ENCODE data around the gene MYH9.
"Not testable (repeated sequence)": the region's sequence is repeated elsewhere in the genome, so short reads cannot be mapped to it uniquely, and the experiment has no call there.

The MYH9 gene

GRCh38 chr22:36289948-36290371 is 97.8 kb downstream of the MYH9 start:
- DNase-seq = not testable (repeated sequence)

- no peak for DNase-seq
Measured at GRCh38 chr22:36289406-36289870, 98.3 kb downstream of the MYH9 start.

- DNase-seq = no peak
Measured at GRCh38 chr22:36288571-36289405, 99.0 kb downstream of the MYH9 start.

- DNase-seq = no peak
Measured at GRCh38 chr22:36287881-36288515, 99.8 kb downstream of the MYH9 start.

GRCh38 chr22:36286096-36286957 is 101.4 kb downstream of the MYH9 start:
- DNase-seq = peak; percentile 74

GRCh38 chr22:36285545-36285944 is 102.2 kb downstream of the MYH9 start:
- DNase-seq = no peak

- no peak for DNase-seq
Measured at GRCh38 chr22:36285017-36285416, 102.8 kb downstream of the MYH9 start.

GRCh38 chr22:36284171-36284571 is 103.6 kb downstream of the MYH9 start:
- no peak for DNase-seq

GRCh38 chr22:36282328-36282831 is 105.4 kb downstream of the MYH9 start:
- no peak for DNase-seq

GRCh38 chr22:36281781-36282327 is 105.9 kb downstream of the MYH9 start:
- no peak for DNase-seq

GRCh38 chr22:36280379-36280778 is 107.4 kb downstream of the MYH9 start:
- no peak for DNase-seq

- DNase-seq = no peak
Measured at GRCh38 chr22:36279219-36279666, 108.5 kb downstream of the MYH9 start.

GRCh38 chr22:36277482-36278291 is 110.1 kb downstream of the MYH9 start:
- DNase-seq = peak; percentile 74

GRCh38 chr22:36274531-36274930 is 113.2 kb downstream of the MYH9 start:
- DNase-seq = no peak

- DNase-seq = not testable (repeated sequence)
Measured at GRCh38 chr22:36271951-36272350, 115.8 kb downstream of the MYH9 start.

GRCh38 chr22:36271231-36271630 is 116.5 kb downstream of the MYH9 start:
- not testable (repeated sequence) for DNase-seq

GRCh38 chr22:36267896-36268485 is 119.8 kb downstream of the MYH9 start:
- DNase-seq = no peak

- no peak for DNase-seq
Measured at GRCh38 chr22:36267058-36267457, 120.7 kb downstream of the MYH9 start.

- DNase-seq = not testable (repeated sequence)
Measured at GRCh38 chr22:36263886-36264664, 123.7 kb downstream of the MYH9 start.

- DNase-seq = not testable (repeated sequence)
Measured at GRCh38 chr22:36263216-36263673, 124.5 kb downstream of the MYH9 start.

Data from hematopoietic multipotent progenitor cell treated with erythropoietin and hydrocortisone succinate and interleukin-3 and kit ligand, for 8 days (in vitro differentiated cells).